ENCODE data around the gene HDGFL3.

GRCh38 chr15:83178869-83179325, 28.7 kb downstream of the HDGFL3 start:
- no peak for TF ChIP-seq HDAC2 (IDR thresholded peaks at IDR 0.05)
- no peak for TF ChIP-seq EZH2 (IDR thresholded peaks at IDR 0.05; ENCODE audit: borderline replicate concordance, control insufficient read depth, low read depth, low read length)
- no peak for TF ChIP-seq CTCF (IDR thresholded peaks at IDR 0.05 in 2 of 3, conservative IDR thresholded peaks at IDR 0.05 in 1 of 3; ENCODE audit: control insufficient read depth in 2 of 3, extremely low read depth in 1 of 3, insufficient read depth in 1 of 3, low read depth in 3 of 3, low read length in 3 of 3)
- no peak for TF ChIP-seq PRDM15 (CRISPR knock-in tag; IDR thresholded peaks at IDR 0.05)
- TF ChIP-seq ZNF274 (IDR thresholded peaks at IDR 0.05; ENCODE audit: insufficient read depth, insufficient read length) = no peak
- no peak for TF ChIP-seq POLR2AphosphoS5 (IDR thresholded peaks at IDR 0.05; ENCODE audit: low read length)
- no peak for TF ChIP-seq TAF1 (IDR thresholded peaks at IDR 0.05; ENCODE audit: borderline replicate concordance, low read depth, low read length)
- TF ChIP-seq BACH1 (IDR thresholded peaks at IDR 0.05; ENCODE audit: borderline replicate concordance) = no peak
- TF ChIP-seq SMARCA5 (IDR thresholded peaks at IDR 0.05) = no peak
